Measurements from ENCODE around the gene MAP7D1. TPM values are rescaled to one million over a fixed set of nuclear protein-coding genes. Genes with fewer than 3 reads are reported as not detected.

MAP7D1 gene
- total RNA-seq, 1 donor, result 132 TPM

DNA sequence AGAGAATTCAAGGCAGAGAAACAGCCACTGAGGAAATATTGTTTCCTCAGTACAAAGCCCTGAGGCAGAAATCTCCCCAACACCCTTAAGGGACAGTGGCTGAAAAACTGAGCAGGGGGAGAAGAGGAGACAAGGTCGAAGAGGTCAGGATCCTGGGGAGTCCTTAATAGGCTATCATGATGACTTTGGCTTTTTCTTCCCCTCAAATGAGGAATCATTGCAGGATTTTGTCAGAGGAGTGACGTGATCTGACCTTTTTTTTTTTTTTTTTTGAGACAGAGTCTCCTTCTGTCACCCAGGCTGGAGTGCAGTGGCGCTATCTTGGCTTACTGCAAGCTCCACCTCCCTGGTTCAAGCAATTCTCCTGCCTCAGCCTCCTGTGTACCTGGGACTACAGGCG lies 10.2 kb downstream of the MAP7D1 start:
- Histone ChIP-seq H3K79me2 (ENCODE audit: insufficient read depth, low read length) (peaks cover 98% of the 10 kb centered on the region), H3K4me2 (ENCODE audit: insufficient read depth, low read length) (no peak overlapping the region), H3K4me1 (ENCODE audit: insufficient read depth, low read length) (peaks cover 38% of the 10 kb centered on the region), H3K9me3 (ENCODE audit: low read depth, low read length) (no peaks in the 10 kb centered on the region), H3K4me3 (ENCODE audit: insufficient read depth, low read length) (no peak overlapping the region), H3K27me3 (ENCODE audit: insufficient read depth, low read length) (no peaks in the 10 kb centered on the region), H2AFZ (ENCODE audit: low read length) (no peak overlapping the region), H3K36me3 (ENCODE audit: insufficient read depth, low read length) (peaks cover 24% of the 10 kb centered on the region), H3K27ac (ENCODE audit: low read depth, low read length) (peak overlapping the region; percentile 86), H4K20me1 (ENCODE audit: insufficient read depth, low read length) (peaks cover 88% of the 10 kb centered on the region)
- no peak for TF ChIP-seq CTCF (IDR thresholded peaks at IDR 0.05; ENCODE audit: extremely low read depth, low read depth, low read length)
- DNase-seq (ENCODE audit: insufficient read length, low spot score, missing footprints), result no peak

DNA sequence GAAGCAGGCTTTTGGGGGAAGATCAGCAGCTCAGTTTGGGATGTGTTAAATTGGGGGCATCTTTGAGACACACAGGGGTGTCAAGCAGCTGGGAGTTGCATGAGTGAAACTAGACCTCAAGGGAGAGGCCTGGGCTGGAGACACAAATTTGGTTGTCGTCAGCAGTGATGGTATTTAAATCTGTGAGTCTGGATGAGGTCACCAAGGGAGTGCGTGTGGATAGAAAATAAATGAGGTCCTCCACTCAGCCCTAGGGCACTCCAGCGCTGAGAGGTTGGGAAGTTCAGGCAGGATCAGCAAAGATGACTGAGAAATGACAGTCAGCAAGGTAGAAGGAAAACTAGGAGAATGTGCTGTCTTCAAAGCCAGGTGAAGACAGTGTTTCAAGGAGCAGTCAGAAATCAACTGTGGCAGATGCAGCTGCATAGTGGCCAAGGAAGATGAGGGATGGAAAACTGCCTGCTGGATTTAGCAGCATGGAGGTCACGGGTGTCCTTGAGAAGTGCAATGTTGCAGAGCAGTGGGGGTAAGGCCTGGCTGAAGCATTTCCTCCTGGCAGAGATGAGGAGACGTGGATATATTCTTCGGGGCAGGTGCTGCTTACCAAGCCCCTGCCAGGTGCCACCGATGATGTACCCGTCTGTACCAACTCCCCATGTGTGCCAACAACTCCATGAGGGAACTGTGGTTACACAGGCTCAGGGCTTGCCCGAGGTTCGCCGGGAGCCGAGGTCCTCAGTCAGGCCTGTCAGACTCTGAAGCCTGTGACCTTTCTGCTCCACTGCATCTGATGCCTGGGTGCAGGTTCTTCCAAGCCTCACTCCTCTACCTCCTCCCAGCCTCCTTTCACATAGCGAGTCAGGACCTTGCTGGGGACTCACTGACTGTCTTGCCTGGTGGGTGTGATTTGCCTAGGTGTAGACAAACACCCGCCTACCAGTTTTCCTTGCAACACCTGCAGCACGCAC lies 11.3 kb downstream of the MAP7D1 start:
- no peak for TF ChIP-seq CTCF (IDR thresholded peaks at IDR 0.05; ENCODE audit: extremely low read depth, low read depth, low read length)
- no peak overlapping the region for H3K4me3 ChIP-seq (ENCODE audit: insufficient read depth, low read length)
- H4K20me1 ChIP-seq (ENCODE audit: insufficient read depth, low read length), result peaks cover 83% of the 10 kb centered on the region
- H3K4me2 ChIP-seq (ENCODE audit: insufficient read depth, low read length), result no peak overlapping the region
- H3K27me3 ChIP-seq (ENCODE audit: insufficient read depth, low read length), result no peaks in the 10 kb centered on the region
- H3K79me2 ChIP-seq (ENCODE audit: insufficient read depth, low read length), result peaks cover 97% of the 10 kb centered on the region
- H3K9me3 ChIP-seq (ENCODE audit: low read depth, low read length), result no peaks in the 10 kb centered on the region
- peaks cover 27% of the 10 kb centered on the region for H3K4me1 ChIP-seq (ENCODE audit: insufficient read depth, low read length)
- H3K27ac ChIP-seq (ENCODE audit: low read depth, low read length), result peak overlapping the region; percentile 86
- H3K36me3 ChIP-seq (ENCODE audit: insufficient read depth, low read length), result peaks cover 34% of the 10 kb centered on the region
- peak; percentile 92 for DNase-seq (ENCODE audit: insufficient read length, low spot score, missing footprints)
- H2AFZ ChIP-seq (ENCODE audit: low read length), result no peak overlapping the region

- H3K27ac ChIP-seq (ENCODE audit: low read depth, low read length), result peak overlapping the region; percentile 6
- H2AFZ ChIP-seq (ENCODE audit: low read length), result no peak overlapping the region
- DNase-seq (ENCODE audit: insufficient read length, low spot score, missing footprints), result no peak
- H3K4me3 ChIP-seq (ENCODE audit: insufficient read depth, low read length), result no peak overlapping the region
- TF ChIP-seq CTCF (IDR thresholded peaks at IDR 0.05; ENCODE audit: extremely low read depth, low read depth, low read length), result no peak
- no peaks in the 10 kb centered on the region for H3K9me3 ChIP-seq (ENCODE audit: low read depth, low read length)
- H3K79me2 ChIP-seq (ENCODE audit: insufficient read depth, low read length), result peaks cover 97% of the 10 kb centered on the region
- no peaks in the 10 kb centered on the region for H3K27me3 ChIP-seq (ENCODE audit: insufficient read depth, low read length)
- H4K20me1 ChIP-seq (ENCODE audit: insufficient read depth, low read length), result peaks cover 81% of the 10 kb centered on the region
- H3K36me3 ChIP-seq (ENCODE audit: insufficient read depth, low read length), result peaks cover 43% of the 10 kb centered on the region
- no peak overlapping the region for H3K4me2 ChIP-seq (ENCODE audit: insufficient read depth, low read length)
- peaks cover 29% of the 10 kb centered on the region for H3K4me1 ChIP-seq (ENCODE audit: insufficient read depth, low read length)
Measured at GRCh38 chr1:36168514-36168913, 12.6 kb downstream of the MAP7D1 start.

DNA sequence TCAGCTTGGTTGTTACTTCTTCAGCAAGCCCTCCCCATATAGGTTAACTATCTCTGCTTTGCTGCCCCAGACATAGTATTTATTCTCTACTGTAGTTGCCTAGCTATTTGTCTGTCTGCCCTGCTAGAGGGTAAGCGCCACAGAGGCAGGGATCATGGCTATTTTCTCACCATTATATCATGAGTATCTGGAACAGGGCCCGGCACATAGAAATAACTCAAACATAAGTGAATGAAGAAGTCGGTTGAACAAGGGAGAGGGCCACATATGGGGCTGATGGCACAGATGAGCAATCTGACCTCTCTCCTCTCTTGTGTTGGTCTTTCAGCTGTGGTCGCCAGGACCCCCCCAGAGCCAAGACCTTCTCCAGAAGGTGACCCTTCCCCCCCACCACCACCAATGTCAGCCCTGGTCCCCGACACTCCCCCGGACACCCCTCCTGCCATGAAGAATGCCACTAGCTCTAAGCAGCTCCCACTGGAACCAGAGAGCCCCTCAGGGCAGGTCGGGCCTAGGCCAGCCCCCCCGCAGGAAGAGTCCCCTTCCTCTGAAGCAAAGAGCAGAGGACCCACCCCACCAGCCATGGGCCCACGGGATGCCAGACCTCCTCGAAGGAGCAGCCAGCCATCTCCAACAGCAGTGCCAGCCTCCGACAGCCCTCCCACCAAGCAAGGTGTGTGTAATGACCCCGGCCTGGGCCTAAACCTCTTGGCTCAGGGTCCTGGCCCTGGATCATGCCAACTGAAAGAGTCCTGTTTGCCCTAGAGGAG lies 14.9 kb downstream of the MAP7D1 start:
- peaks cover 81% of the 10 kb centered on the region for H4K20me1 ChIP-seq (ENCODE audit: insufficient read depth, low read length)
- H3K4me1 ChIP-seq (ENCODE audit: insufficient read depth, low read length), result peaks cover 27% of the 10 kb centered on the region
- H3K4me2 ChIP-seq (ENCODE audit: insufficient read depth, low read length), result no peak overlapping the region
- H3K27ac ChIP-seq (ENCODE audit: low read depth, low read length), result peak overlapping the region; percentile 17
- no peak overlapping the region for H3K4me3 ChIP-seq (ENCODE audit: insufficient read depth, low read length)
- peaks cover 58% of the 10 kb centered on the region for H3K36me3 ChIP-seq (ENCODE audit: insufficient read depth, low read length)
- peaks cover 98% of the 10 kb centered on the region for H3K79me2 ChIP-seq (ENCODE audit: insufficient read depth, low read length)
- TF ChIP-seq CTCF (IDR thresholded peaks at IDR 0.05; ENCODE audit: extremely low read depth, low read depth, low read length), result no peak
- DNase-seq (ENCODE audit: insufficient read length, low spot score, missing footprints), result peak; percentile 68
- H3K9me3 ChIP-seq (ENCODE audit: low read depth, low read length), result no peaks in the 10 kb centered on the region
- no peaks in the 10 kb centered on the region for H3K27me3 ChIP-seq (ENCODE audit: insufficient read depth, low read length)
- H2AFZ ChIP-seq (ENCODE audit: low read length), result no peak overlapping the region

Measured in osteoblast (primary cell).